HEK293 (cell line): Measurements from ENCODE around the gene MITF.

ENCODE experiments used
- CTCF ChIA-PET: fragments of 350-600 bp; formaldehyde crosslinking; extraction: SDS; loops from one replicate; lab custom pipeline; 2021; ENCODE audit warnings: antibody characterized with exemption; lab: Yijun Ruan, JAX
- POLR2A ChIA-PET: fragments of 300-600 bp; formaldehyde crosslinking; extraction: SDS; loops from one replicate; lab custom pipeline; 2020; ENCODE audit warnings: antibody characterized with exemption, inconsistent platforms; lab: Yijun Ruan, JAX
- H3K27ac ChIP-seq: fragments of 200-500 bp; sonication (Bioruptor generic); 2 replicates; pipeline ENCODE4 v1.5.1; 2014; ENCODE audit warnings: low read depth, low read length, control low read depth, inconsistent platforms; ENCODE audit errors: extremely low read depth
- H3K36me3 ChIP-seq, 2 experiments: fragments of 200-500 bp in 1 of 2; sonication (Bioruptor generic) in 1 of 2; 1 replicate in 1 of 2; 2 replicates in 1 of 2; pipeline ENCODE4 v1.5.1; 2014 to 2017; ENCODE audit warnings: inconsistent platforms in 2 of 2, low read length in 2 of 2; ENCODE audit not compliant: control insufficient read depth in 2 of 2, insufficient read depth in 1 of 2
- H3K4me1 ChIP-seq: fragments of 200-500 bp; sonication (Bioruptor generic); 2 replicates; pipeline ENCODE4 v1.5.1; 2014; ENCODE audit warnings: mild to moderate bottlenecking, low read length, inconsistent platforms; ENCODE audit not compliant: control insufficient read depth, insufficient read depth
- H3K4me3 ChIP-seq: 2 replicates; pipeline ENCODE4 v1.5.1; 2011; ENCODE audit warnings: low read depth, mild to moderate bottlenecking, control low read depth, low read length, moderate library complexity
- H3K9me3 ChIP-seq: fragments of 200-500 bp; sonication (Bioruptor generic); 2 replicates; pipeline ENCODE4 v1.5.1; 2014; ENCODE audit warnings: low read depth, low read length, inconsistent platforms; ENCODE audit not compliant: control insufficient read depth, insufficient read depth
- CTCF ChIP-seq: fragments of 450-650 bp; formaldehyde crosslinking; IDR thresholded peaks from 2 replicates; pipeline ENCODE4 v1.5.1; 2016; ENCODE audit warnings: missing biosample characterization, missing genetic modification characterization
- KLF7 ChIP-seq: fragments of 450-650 bp; formaldehyde crosslinking; IDR thresholded peaks from 2 replicates; pipeline ENCODE4 v1.5.1; 2016; ENCODE audit warnings: missing biosample characterization, missing genetic modification characterization, borderline replicate concordance
- PRDM1 ChIP-seq: fragments of 450-650 bp; formaldehyde crosslinking; IDR thresholded peaks from 2 replicates; pipeline ENCODE4; 2016; ENCODE audit warnings: missing biosample characterization, missing genetic modification characterization
- SCRT2 ChIP-seq: fragments of 450-650 bp; formaldehyde crosslinking; IDR thresholded peaks from 2 replicates; pipeline ENCODE4 v1.5.1; 2016; ENCODE audit warnings: missing biosample characterization, missing genetic modification characterization
- SP7 ChIP-seq: fragments of 450-650 bp; formaldehyde crosslinking; IDR thresholded peaks from 2 replicates; pipeline ENCODE4 v1.5.1; 2016; ENCODE audit warnings: missing biosample characterization, missing genetic modification characterization
- TCF7L2 ChIP-seq: IDR thresholded peaks from 2 replicates; pipeline ENCODE4 v1.6.1; 2011; ENCODE audit warnings: low read depth, mild to moderate bottlenecking, inconsistent platforms, low read length, moderate library complexity, borderline replicate concordance
- WT1 ChIP-seq: fragments of 450-650 bp; formaldehyde crosslinking; IDR thresholded peaks from 2 replicates; pipeline ENCODE4 v1.5.1; 2016; ENCODE audit warnings: missing biosample characterization, missing genetic modification characterization
- ZBTB6 ChIP-seq: fragments of 450-650 bp; formaldehyde crosslinking; IDR thresholded peaks from 2 replicates; pipeline ENCODE4 v1.5.1; 2017; ENCODE audit warnings: missing biosample characterization, missing genetic modification characterization
- ZEB2 ChIP-seq: fragments of 450-650 bp; formaldehyde crosslinking; IDR thresholded peaks from 2 replicates; pipeline ENCODE4 v1.5.1; 2016; ENCODE audit warnings: missing biosample characterization, missing genetic modification characterization
- ZFP69B ChIP-seq: fragments of 450-650 bp; formaldehyde crosslinking; IDR thresholded peaks from 2 replicates; pipeline ENCODE4 v1.5.1; 2016; ENCODE audit warnings: missing biosample characterization, missing genetic modification characterization
- ZNF133 ChIP-seq: fragments of 450-650 bp; formaldehyde crosslinking; IDR thresholded peaks from 2 replicates; pipeline ENCODE4 v1.5.1; 2016; ENCODE audit warnings: missing biosample characterization, missing genetic modification characterization
- ZNF155 ChIP-seq: fragments of 450-650 bp; formaldehyde crosslinking; IDR thresholded peaks from 2 replicates; pipeline ENCODE4 v1.5.1; 2016; ENCODE audit warnings: missing biosample characterization, missing genetic modification characterization
- ZNF18 ChIP-seq: fragments of 450-650 bp; formaldehyde crosslinking; IDR thresholded peaks from 2 replicates; pipeline ENCODE4 v1.5.1; 2016; ENCODE audit warnings: missing biosample characterization, missing genetic modification characterization
- ZNF239 ChIP-seq: fragments of 450-650 bp; formaldehyde crosslinking; IDR thresholded peaks from 2 replicates; pipeline ENCODE4 v1.5.1; 2016; ENCODE audit warnings: missing biosample characterization, missing genetic modification characterization
- ZNF350 ChIP-seq: fragments of 450-650 bp; formaldehyde crosslinking; IDR thresholded peaks from 2 replicates; pipeline ENCODE4 v1.5.0; 2017; ENCODE audit warnings: missing biosample characterization, mild to moderate bottlenecking, missing genetic modification characterization
- ZNF416 ChIP-seq: fragments of 450-650 bp; formaldehyde crosslinking; IDR thresholded peaks from 2 replicates; pipeline ENCODE4 v1.5.1; 2016; ENCODE audit warnings: missing biosample characterization, missing genetic modification characterization
- ZNF791 ChIP-seq: fragments of 450-650 bp; formaldehyde crosslinking; IDR thresholded peaks from 2 replicates; pipeline ENCODE4 v1.5.1; 2016; ENCODE audit warnings: missing biosample characterization, missing genetic modification characterization
- ZNF830 ChIP-seq: fragments of 450-650 bp; IDR thresholded peaks from 2 replicates; pipeline ENCODE4 v1.5.0; 2018; ENCODE audit warnings: missing biosample characterization, missing genetic modification characterization, low read depth, mild to moderate bottlenecking, moderate library complexity
- TF ChIP-seq, protein P1 (sequence below): fragments of 450-650 bp; formaldehyde crosslinking; IDR thresholded peaks from 2 replicates; pipeline ENCODE4; 2016; ENCODE audit warnings: missing biosample characterization, missing genetic modification characterization

MITF gene

GRCh38 chr3:69993757-69994156 lies 254.5 kb downstream of the MITF start:
- POLR2A ChIA-PET, result no interaction called here
- Histone ChIP-seq H3K27ac (no peak overlapping the region), H3K4me3 (no peak overlapping the region), H3K9me3 (no peaks in the 10 kb centered on the region), H3K4me1 (no peaks in the 10 kb centered on the region; the same call in 1 of the 2 replicates), H3K36me3 (no peaks in the 10 kb centered on the region)
- no peak for TF ChIP-seq ZNF18 (tag by site-specific recombination)
- TF ChIP-seq, protein P1, sequence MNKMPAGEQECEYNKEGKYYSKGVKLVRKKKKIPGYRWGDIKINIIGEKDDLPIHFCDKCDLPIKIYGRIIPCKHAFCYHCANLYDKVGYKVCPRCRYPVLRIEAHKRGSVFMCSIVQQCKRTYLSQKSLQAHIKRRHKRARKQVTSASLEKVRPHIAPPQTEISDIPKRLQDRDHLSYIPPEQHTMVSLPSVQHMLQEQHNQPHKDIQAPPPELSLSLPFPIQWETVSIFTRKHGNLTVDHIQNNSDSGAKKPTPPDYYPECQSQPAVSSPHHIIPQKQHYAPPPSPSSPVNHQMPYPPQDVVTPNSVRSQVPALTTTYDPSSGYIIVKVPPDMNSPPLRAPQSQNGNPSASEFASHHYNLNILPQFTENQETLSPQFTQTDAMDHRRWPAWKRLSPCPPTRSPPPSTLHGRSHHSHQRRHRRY (tag by site-specific recombination), result no peak
- no peak for TF ChIP-seq ZEB2 (tag by site-specific recombination)
- no peak for TF ChIP-seq ZNF350
- TF ChIP-seq SP7 (tag by site-specific recombination), result no peak
- TF ChIP-seq TCF7L2, result no peak
- TF ChIP-seq SCRT2 (tag by site-specific recombination), result no peak
- CTCF ChIA-PET, result interaction anchor here (0.8 kb wide), 1 partner anchor 12 kb away, joined by 3 read pairs; no protein-coding TSS in a partner anchor

DNA sequence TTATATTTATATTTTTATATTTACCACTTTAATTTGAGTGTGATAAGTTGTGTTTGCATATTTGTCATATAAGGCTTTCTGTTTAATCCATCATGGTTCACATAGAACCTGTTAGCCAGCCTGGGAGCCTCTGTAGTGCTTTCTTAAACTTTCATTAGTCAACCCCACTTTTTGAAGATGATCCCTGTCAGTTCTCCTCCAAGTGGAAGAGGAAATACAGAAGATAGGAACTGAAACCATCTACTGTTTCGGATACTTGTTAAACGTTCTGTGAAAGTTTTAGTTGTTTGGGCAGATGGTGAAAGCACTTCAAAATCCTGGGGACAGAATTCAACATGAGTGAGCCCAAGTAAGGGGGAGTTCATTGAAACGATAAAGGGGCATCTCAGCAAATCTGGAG lies 255.7 kb downstream of the MITF start:
- H3K9me3 ChIP-seq, result no peaks in the 10 kb centered on the region
- no peak overlapping the region for H3K4me3 ChIP-seq
- no peaks in the 10 kb centered on the region for H3K36me3 ChIP-seq
- POLR2A ChIA-PET, result no interaction called here
- no peak overlapping the region for H3K27ac ChIP-seq
- no peaks in the 10 kb centered on the region; the same call in 1 of the 2 replicates for H3K4me1 ChIP-seq
- CTCF ChIA-PET, result no interaction called here
- TF ChIP-seq CTCF (tag by site-specific recombination) (no peak), KLF7 (tag by site-specific recombination) (no peak), ZBTB6 (no peak), ZNF791 (no peak)

GRCh38 chr3:69997631-69998307 lies 258.5 kb downstream of the MITF start:
- ChIA-PET POLR2A (no interaction called here), CTCF (interaction anchor here (0.7 kb wide), 1 partner anchor 533 kb away, joined by 4 read pairs; no protein-coding TSS in a partner anchor)
- no peak overlapping the region for H3K27ac ChIP-seq
- no peak overlapping the region for H3K4me3 ChIP-seq
- no peak for TF ChIP-seq ZNF155 (tag by site-specific recombination)
- no peak for TF ChIP-seq ZNF133 (tag by site-specific recombination)
- no peak for TF ChIP-seq ZNF416
- TF ChIP-seq PRDM1 (tag by site-specific recombination), result no peak
- no peak for TF ChIP-seq ZFP69B (tag by site-specific recombination)
- no peak for TF ChIP-seq ZNF830
- no peak for TF ChIP-seq WT1 (tag by site-specific recombination)
- no peak for TF ChIP-seq ZNF239 (tag by site-specific recombination)
- no peaks in the 10 kb centered on the region; the same call in 1 of the 2 replicates for H3K4me1 ChIP-seq
- H3K9me3 ChIP-seq, result no peaks in the 10 kb centered on the region
- no peaks in the 10 kb centered on the region for H3K36me3 ChIP-seq
